Hematopoietic multipotent progenitor cell treated with erythropoietin and hydrocortisone succinate and interleukin-3 and kit ligand, for 8 days (in vitro differentiated cells): ENCODE results near the gene PXDC1.

ENCODE experiments used
- DNase-seq: peaks from one replicate; pipeline ENCODE4 v3.0.0-alpha.2; 2015

The PXDC1 gene

DNA sequence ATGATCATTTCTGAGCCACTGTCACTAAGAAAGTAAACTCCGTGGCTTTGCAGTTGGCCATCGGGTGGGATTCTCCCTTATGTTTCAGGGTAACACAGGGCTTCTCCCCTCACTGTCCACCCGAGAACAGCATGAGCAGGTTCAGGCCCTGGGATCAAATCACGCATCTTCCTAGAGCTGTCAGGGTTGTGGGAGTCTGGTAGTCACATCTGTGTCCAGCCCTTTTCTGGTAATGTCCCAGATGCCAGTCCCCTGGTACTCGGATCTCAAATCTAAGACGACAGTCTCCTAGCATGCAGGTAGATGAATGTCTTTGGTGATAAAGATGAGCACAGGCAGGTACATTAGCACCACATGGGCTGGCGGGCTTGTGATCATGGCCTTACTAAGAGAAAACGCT, 4.8 kb downstream of the PXDC1 start:
- DNase-seq = no peak

DNA sequence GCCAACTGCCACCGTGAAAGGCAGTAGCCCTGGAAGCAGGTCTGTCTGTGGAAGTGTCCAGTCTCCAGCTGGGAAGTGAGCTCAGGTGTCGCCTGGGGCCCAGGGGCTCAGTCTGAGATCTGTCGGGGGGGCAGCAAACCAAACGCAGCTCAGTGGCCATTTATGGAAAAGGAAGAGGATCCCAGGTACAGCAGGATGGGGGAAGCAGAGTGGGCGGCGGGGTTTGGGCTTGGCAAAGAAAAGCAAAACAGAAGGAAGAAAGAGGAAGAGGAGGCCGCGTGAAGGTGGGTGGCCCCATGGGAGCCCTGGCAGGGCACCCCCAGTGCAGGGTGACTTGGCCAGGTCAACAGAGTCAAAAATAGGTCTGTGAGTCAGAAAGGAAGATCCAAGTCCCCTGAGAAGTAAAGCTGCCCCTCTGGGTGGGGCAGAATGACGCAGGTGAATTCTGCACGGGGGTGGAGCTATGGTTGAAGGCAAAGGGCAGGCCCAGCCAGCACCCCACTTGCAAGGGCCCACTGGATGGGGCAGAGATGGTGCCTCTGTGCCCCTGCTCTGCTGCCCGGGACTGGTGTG, 5.3 kb downstream of the PXDC1 start:
- DNase-seq = no peak

DNA sequence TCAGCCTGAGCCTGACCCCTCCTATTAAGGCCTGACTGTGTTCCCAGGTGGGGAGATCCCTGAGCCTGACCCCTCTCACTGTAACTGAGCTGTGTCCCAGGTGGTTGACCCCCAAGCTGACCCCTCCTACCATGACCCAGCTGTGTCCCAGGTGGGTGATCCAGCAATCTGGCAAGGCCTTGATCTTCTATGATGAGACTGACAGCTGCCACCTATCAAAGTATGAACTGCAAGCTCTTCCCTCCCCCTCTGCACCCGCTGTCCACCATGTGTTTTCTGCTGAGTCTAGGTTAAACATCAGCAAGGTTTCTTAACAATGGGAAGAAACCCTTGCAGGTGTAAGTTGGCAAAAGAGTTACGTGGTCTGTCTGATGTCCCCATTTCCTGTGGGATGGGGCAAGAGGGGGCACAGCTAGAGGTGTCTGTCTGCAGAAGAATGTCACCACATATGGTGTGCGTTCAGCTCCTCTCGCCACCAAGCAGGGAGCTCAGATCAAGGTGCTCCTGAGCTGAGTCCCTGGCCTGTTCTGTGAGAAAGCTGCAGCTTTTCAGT, 5.9 kb downstream of the PXDC1 start:
- no peak for DNase-seq

GRCh38 chr6:3744901-3745470, 6.5 kb downstream of the PXDC1 start:
- no peak for DNase-seq

DNA sequence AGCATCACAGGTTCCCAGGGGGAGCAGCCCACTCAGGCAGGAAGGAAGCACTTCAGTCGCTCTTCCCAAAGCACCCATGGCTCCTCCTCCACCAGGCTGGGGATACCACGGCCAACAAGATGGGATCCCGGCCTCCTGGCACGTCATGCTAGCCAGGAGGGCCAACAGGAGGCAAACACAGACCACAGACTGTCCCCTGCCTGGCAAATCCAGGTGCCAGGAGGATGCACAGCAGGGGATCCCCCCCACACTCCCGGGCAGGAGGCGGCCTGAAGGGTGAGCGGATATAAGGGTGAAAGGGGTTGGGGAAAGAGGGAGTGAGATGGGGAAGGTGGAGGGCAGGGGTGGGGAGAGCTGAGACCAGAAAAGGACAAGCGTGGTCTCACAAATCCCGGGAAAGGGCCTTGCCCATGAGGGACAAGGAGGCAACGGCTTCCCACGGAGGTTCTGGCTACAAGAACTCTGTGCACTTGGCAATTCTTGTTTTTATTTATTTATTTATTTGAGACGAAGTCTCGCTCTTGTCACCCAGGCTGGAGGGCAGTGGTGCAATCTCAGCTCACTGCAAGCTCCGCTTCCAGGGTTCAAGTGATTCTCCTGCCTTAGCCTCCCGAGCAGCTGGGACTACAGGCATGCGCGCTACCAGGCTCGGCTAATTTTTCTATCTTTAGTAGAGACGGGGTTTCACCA, 7.2 kb downstream of the PXDC1 start:
- no peak for DNase-seq

- no peak for DNase-seq
Measured at GRCh38 chr6:3743541-3743940, 8.0 kb downstream of the PXDC1 start.

DNA sequence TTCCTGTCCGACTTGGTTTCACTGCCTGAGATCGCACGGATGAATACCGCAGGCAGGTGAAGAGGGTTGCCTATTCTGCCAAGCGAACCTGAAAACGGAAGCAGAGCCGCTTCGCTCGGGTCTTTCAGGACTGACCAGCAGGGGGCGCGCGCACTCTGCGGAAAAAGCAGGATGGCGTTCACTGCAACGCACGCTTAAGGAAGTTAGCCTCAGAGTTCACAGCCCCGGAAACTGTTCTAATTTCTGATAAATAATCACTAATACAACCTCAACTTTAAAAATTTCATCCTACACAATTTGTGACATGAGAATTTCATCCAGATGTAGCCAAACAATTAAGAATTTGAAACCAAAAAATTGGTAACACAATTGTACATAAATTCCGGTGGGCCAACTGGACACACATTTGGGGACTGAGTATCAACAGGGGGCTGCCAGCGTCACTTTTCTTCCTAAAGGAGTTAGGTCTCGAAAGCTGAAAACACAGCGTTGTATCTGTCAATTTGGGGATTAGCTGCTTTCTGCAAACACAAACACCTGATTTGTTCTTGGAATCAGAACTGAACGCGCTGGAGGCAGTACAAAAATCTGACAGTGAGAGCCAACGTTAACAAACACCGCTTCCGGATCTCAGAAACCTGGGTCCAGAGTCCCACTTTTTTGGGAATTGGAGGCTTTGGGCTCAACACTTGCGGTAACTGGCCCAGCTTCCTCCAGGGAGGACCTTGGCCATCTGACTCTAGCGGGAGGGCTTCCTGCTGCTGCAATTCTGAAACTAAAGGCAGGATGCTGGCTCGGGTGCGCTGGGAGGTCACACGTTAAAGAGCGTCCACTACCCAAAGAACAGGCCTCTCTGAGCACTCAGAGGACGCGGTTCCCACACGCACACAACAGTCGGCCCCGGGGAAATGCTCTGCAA, 8.8 kb downstream of the PXDC1 start:
- peak; percentile 76 for DNase-seq

- no peak for DNase-seq
Measured at GRCh38 chr6:3742076-3742425, 9.5 kb downstream of the PXDC1 start.

DNA sequence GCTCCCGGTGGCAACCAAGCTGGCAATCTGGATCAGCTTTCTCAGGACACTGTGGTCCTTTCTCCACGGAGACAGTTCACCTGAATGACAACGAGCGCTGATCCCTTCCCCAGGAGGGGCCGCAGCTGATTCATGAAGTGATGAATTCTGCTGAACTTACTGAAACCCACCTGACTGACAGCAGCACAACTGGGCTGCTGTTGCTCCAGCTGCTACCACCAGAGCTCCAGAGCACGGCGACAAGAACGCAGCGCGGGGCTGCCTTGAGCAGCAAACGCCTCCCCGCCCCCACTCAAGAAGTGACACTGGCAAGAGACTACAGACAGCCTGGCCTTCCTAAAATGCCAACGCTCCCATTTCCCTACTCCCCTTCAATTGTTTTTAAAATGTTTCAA, 10.0 kb downstream of the PXDC1 start:
- no peak for DNase-seq

DNA sequence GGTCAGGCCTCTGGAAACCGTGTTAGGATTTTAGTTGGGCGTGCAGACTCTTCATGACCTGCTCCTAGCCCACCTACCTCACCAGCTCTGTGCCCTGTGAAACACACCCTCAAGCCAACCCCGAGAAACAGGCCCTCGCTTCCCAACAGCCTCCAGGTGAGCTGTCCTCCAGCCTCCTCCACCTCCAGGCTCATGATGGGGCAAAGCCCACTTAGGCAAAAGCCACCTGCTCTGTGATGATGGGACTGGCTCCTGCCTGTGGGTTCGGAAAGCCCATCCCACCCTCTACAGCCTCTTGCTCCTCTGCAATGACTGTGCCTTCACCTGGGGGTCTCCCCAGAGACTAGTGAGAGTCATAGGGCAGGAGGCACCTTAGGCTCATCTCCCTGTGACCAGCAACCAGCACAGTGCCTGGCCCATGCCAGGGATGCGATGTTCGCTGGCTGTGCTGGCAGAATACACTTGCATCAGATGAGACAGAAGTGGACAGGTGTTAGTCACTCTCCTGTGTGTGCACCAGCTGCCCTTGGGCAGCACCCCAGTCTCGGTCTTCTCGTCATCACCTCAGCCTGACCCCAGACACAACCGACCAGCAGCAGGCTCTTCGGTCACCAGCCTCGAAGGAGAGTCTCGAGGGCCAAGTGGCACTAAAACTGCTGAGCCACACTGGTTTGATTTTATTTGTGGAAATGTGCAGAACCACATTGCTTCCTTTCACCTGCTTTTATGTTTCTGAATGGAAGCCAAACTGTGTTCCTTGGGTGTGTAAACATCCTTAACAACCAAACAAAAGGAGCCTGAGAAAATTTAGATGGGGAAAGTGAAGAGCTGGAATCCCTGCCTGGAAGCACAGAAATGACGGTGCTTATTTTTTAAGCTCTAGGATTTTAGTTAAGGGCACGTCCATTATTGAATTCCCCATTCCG, 10.7 kb downstream of the PXDC1 start:
- no peak for DNase-seq

DNA sequence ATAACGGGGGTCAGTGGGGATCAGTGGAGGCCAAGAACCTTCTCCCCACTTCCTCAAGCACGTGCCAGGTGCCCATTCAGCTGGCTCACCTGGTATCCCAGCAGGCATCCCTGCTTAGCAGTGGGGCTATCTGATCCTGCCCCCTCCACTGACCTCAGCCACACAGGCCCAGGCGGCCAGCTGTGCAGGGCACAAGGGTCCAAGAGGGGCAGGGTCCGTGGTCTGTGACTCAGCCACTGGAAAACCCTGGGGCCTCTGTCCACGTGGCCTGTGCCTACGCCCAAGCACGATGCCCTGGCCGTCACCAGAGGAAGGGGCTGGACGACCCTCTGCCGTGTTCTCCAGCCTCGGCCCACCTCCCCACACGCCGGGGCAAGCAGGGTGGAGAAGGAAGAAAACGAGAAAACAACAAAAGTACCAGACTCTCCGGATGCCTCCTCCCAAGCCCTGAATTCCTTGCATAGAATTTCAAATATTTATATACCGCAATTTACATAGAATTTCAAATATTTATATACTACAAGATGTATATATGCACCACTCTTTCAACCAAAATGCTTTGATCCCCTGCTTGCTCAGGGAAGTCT, 12.1 kb downstream of the PXDC1 start:
- no peak for DNase-seq

GRCh38 chr6:3738381-3739131, 13.0 kb downstream of the PXDC1 start:
- DNase-seq = no peak

GRCh38 chr6:3737831-3738210, 13.7 kb downstream of the PXDC1 start:
- DNase-seq = no peak

- DNase-seq = no peak
Measured at GRCh38 chr6:3737149-3737830, 14.2 kb downstream of the PXDC1 start.

- no peak for DNase-seq
Measured at GRCh38 chr6:3735029-3735605, 16.4 kb downstream of the PXDC1 start.

DNA sequence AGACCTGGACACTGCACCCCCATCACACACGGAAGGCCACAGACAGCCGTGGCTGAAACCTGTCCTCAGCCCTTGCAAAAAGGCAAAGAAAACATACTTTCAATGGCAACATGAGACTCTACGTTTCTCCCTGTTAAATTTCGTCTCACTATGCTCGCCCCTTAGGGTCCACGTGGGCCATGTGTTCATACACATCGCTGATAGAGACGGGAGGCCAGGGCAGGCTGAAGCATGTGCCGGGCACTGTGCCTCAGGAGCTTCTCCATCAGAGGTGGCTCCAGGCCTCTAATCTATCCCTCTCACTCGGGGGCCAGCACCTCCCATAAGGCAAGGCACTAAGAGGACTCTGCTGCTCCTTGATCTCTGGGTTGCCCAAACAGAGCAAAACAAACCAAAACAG, 17.5 kb downstream of the PXDC1 start:
- no peak for DNase-seq

DNA sequence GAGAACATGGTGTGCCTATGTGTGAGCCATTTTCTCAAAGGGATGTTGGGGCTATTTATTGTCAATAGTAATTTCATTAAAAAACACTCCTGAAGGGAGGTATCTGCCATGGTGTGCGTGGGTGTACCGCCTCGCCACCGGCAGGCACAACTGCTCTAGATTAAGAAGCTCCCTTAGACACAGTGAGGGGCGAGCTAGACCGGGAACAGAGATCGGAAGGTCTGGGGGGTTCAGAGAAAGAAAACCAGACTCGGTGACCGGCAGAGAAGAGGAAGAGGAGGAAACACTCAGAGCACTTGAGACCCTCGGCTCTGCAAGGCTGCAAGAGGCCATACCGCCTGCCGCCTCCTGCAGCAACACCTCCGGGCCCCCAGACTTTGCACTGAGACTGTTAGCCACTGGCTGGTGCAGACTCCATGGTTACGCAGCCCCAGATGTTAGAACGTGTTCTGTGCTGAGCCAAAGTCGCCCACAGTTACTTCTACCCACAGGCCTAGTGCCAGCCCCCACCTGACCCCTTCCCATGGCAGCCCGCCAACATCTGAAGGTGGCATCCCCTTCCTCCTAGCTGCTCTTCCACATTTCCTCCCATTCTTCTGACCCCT, 18.1 kb downstream of the PXDC1 start:
- no peak for DNase-seq

DNA sequence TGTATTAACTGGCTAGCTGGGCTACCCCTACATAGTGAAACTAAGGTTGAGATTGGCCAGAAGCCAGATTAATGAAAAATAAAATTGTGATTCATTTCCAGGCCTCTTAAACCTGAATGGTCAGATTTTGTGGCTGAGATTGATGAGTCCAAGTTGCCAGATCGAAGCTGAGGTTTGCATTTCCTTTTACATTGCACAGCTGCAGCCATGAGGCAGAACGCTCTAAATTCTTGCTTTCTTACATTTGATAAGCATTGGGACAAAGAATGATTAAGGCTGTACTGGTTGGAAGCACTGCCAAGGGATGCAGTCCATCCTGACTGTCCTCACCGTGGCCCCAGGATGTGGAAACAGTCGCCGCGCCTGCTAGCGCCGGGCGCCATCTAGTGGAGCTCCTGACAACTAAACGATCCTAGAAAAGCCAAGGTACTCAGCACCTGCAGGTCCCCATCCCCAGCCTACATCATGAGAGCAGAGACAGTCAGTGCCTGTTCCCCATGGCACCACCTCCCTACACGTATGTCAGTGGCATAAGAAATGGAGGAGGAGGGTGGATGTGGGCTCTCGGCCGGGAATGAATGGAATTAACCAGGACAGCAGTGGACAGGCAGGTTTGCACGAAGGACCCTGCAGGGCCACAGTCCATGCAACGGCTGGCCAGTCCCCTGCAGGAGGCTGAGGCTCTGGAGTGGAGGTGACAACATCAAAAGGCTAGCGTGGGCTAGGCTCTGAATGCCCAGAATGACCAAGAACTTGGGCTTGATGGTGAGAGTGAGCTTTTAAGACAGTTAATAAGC, 19.0 kb downstream of the PXDC1 start:
- peak; percentile 69 for DNase-seq

DNA sequence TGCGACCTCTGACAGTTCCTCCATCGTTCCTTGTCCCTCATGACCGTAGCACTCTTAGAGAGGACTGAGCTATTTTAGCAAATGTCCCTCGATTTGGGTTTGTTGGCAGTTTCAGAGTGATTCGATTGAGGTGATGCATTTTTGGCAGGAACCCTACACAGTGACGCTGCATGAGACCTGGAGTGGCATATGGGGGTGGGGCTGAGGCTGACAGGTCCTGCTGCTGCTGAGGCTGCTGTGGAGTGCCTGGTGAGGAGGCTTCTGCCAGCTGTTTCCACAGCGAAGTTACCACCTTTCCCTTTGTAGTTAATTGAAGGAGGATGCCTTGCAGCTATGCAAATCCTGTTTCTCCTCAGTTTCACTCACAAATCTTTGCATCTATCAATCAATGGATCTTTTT, 19.8 kb downstream of the PXDC1 start:
- no peak for DNase-seq
